MM.1S (cell line): ENCODE results near the gene SPATA31E1.

ENCODE experiments used
- DNase-seq: peaks from one replicate; pipeline ENCODE4 v3.0.0-alpha.2; 2015
- H2AFZ ChIP-seq: fragments of 300-600 bp; sonication (generic); 2 replicates; pipeline ENCODE4 v1.6.0; 2016; ENCODE audit warnings: antibody characterized with exemption, low read length
- H3F3A ChIP-seq: fragments of 300-600 bp; sonication (generic); 2 replicates; pipeline ENCODE4 v1.6.1; 2016; ENCODE audit warnings: mild to moderate bottlenecking, antibody characterized with exemption, low read length, moderate library complexity, mixed read lengths; ENCODE audit not compliant: insufficient read depth
- H3K27ac ChIP-seq: fragments of 300-600 bp; sonication (generic); 2 replicates; pipeline ENCODE4 v1.5.1; 2016; ENCODE audit warnings: mild to moderate bottlenecking, low read length
- H3K27me3 ChIP-seq: fragments of 300-600 bp; sonication (generic); replicated peaks from 2 replicates; pipeline ENCODE4 v1.6.0; 2016; ENCODE audit warnings: low read length; ENCODE audit not compliant: insufficient read depth
- H3K36me3 ChIP-seq: fragments of 300-600 bp; sonication (generic); replicated peaks from 2 replicates; pipeline ENCODE4 v1.6.1; 2016; ENCODE audit warnings: mild to moderate bottlenecking, low read length, mixed read lengths; ENCODE audit not compliant: insufficient read depth
- H3K4me1 ChIP-seq: fragments of 300-600 bp; sonication (generic); 2 replicates; pipeline ENCODE4 v1.6.1; 2016; ENCODE audit warnings: low read length, mixed read lengths
- H3K4me2 ChIP-seq: fragments of 300-600 bp; sonication (generic); 2 replicates; pipeline ENCODE4 v1.6.0; 2016; ENCODE audit warnings: low read depth, low read length
- H3K4me3 ChIP-seq: fragments of 300-600 bp; sonication (generic); 2 replicates; pipeline ENCODE4 v1.5.1; 2016; ENCODE audit warnings: low read length, mixed read lengths
- H3K79me2 ChIP-seq: fragments of 300-600 bp; sonication (generic); 2 replicates; pipeline ENCODE4 v1.6.1; 2016; ENCODE audit warnings: mixed run types, low read length, mixed read lengths
- H3K9ac ChIP-seq: fragments of 300-600 bp; sonication (generic); 2 replicates; pipeline ENCODE4 v1.6.1; 2016; ENCODE audit warnings: low read length, mixed read lengths
- H3K9me2 ChIP-seq: fragments of 300-600 bp; sonication (generic); replicated peaks from 2 replicates; pipeline ENCODE4 v1.6.1; 2016; ENCODE audit warnings: mild to moderate bottlenecking, low read length, mixed read lengths; ENCODE audit not compliant: insufficient read depth
- H3K9me3 ChIP-seq: fragments of 300-600 bp; sonication (generic); replicated peaks from 2 replicates; pipeline ENCODE4 v1.6.1; 2016; ENCODE audit warnings: mild to moderate bottlenecking, low read length, mixed read lengths; ENCODE audit not compliant: insufficient read depth
- H4K20me1 ChIP-seq: fragments of 300-600 bp; sonication (generic); 2 replicates; pipeline ENCODE4 v1.6.1; 2016; ENCODE audit warnings: mild to moderate bottlenecking, low read length, moderate library complexity, mixed read lengths; ENCODE audit not compliant: insufficient read depth
- CTCF ChIP-seq: fragments of 300-600 bp; sonication (generic); IDR thresholded peaks from 2 replicates; pipeline ENCODE4 v1.5.1; 2016; ENCODE audit warnings: antibody characterized with exemption, low read length, mixed read lengths
- EZH2 ChIP-seq: fragments of 300-600 bp; sonication (generic); optimal IDR thresholded peaks from 2 replicates; pipeline ENCODE3; 2017; ENCODE audit warnings: low read depth, mild to moderate bottlenecking, antibody characterized with exemption, low read length, mixed read lengths
- EZH2phosphoT487 ChIP-seq: fragments of 300-600 bp; sonication (generic); IDR thresholded peaks from 2 replicates; pipeline ENCODE4 v1.6.1; 2018; ENCODE audit warnings: antibody characterized with exemption, low read length

The SPATA31E1 gene

GRCh38 chr9:87883274-87883673 lies 597 bp downstream of the SPATA31E1 start:
- H3K36me3 ChIP-seq, result no peaks in the 10 kb centered on the region
- H3K27ac ChIP-seq, result no peak overlapping the region
- no peaks in the 10 kb centered on the region for H3F3A ChIP-seq
- H3K9me3 ChIP-seq, result no peaks in the 10 kb centered on the region
- no peaks in the 10 kb centered on the region for H3K9me2 ChIP-seq
- no peaks in the 10 kb centered on the region for H3K79me2 ChIP-seq
- TF ChIP-seq EZH2phosphoT487, result no peak
- no peak for TF ChIP-seq EZH2
- TF ChIP-seq CTCF, result no peak
- H3K4me2 ChIP-seq, result no peak overlapping the region
- no peaks in the 10 kb centered on the region for H3K27me3 ChIP-seq
- no peaks in the 10 kb centered on the region for H3K4me1 ChIP-seq
- H3K9ac ChIP-seq, result no peak overlapping the region
- H2AFZ ChIP-seq, result no peak overlapping the region
- no peak overlapping the region for H3K4me3 ChIP-seq
- no peaks in the 10 kb centered on the region for H4K20me1 ChIP-seq
- no peak for DNase-seq

- no peaks in the 10 kb centered on the region for H4K20me1 ChIP-seq
- H3K79me2 ChIP-seq, result no peaks in the 10 kb centered on the region
- no peaks in the 10 kb centered on the region for H3K27me3 ChIP-seq
- no peak overlapping the region for H2AFZ ChIP-seq
- no peak overlapping the region for H3K4me3 ChIP-seq
- no peak overlapping the region for H3K27ac ChIP-seq
- H3K9ac ChIP-seq, result no peak overlapping the region
- no peaks in the 10 kb centered on the region for H3F3A ChIP-seq
- H3K4me1 ChIP-seq, result no peaks in the 10 kb centered on the region
- no peaks in the 10 kb centered on the region for H3K9me3 ChIP-seq
- no peaks in the 10 kb centered on the region for H3K9me2 ChIP-seq
- TF ChIP-seq EZH2phosphoT487 (no peak), EZH2 (no peak), CTCF (no peak)
- DNase-seq, result no peak
- H3K36me3 ChIP-seq, result no peaks in the 10 kb centered on the region
- no peak overlapping the region for H3K4me2 ChIP-seq
Observed at GRCh38 chr9:87883990-87884389, 1.3 kb downstream of the SPATA31E1 start.

- Histone ChIP-seq H3K79me2 (no peaks in the 10 kb centered on the region), H3K4me3 (no peak overlapping the region), H3K4me2 (no peak overlapping the region), H3K27ac (no peak overlapping the region), H3K27me3 (no peaks in the 10 kb centered on the region), H3K9ac (no peak overlapping the region), H4K20me1 (no peaks in the 10 kb centered on the region), H3K9me3 (no peaks in the 10 kb centered on the region), H2AFZ (no peak overlapping the region), H3K4me1 (no peaks in the 10 kb centered on the region), H3K36me3 (no peaks in the 10 kb centered on the region), H3K9me2 (no peaks in the 10 kb centered on the region), H3F3A (no peaks in the 10 kb centered on the region)
- DNase-seq, result no peak
- no peak for TF ChIP-seq CTCF
- TF ChIP-seq EZH2phosphoT487, result no peak
- no peak for TF ChIP-seq EZH2
Observed at GRCh38 chr9:87884578-87885459, 2.1 kb downstream of the SPATA31E1 start.
